Loucy (cell line): ENCODE results near the gene PDZD4.

ENCODE experiments used
- H2AFZ ChIP-seq: fragments of 200-600 bp; sonication (generic); 2 replicates; pipeline ENCODE4 v1.6.0; 2016; ENCODE audit warnings: antibody characterized with exemption, mild to moderate bottlenecking, low read length, moderate library complexity
- H3F3A ChIP-seq: fragments of 200-600 bp; 2 replicates; pipeline ENCODE4 v1.6.0; 2016; ENCODE audit warnings: antibody characterized with exemption, low read depth, mild to moderate bottlenecking
- H3K27me3 ChIP-seq: fragments of 200-600 bp; sonication (generic); 2 replicates; pipeline ENCODE4 v1.6.1; 2014; ENCODE audit warnings: low read length, mild to moderate bottlenecking; ENCODE audit not compliant: insufficient read depth, poor library complexity, severe bottlenecking
- H3K36me3 ChIP-seq: fragments of 200-600 bp; sonication (generic); 2 replicates; pipeline ENCODE4 v1.6.1; 2016; ENCODE audit warnings: low read length; ENCODE audit not compliant: insufficient read depth
- H3K4me1 ChIP-seq: fragments of 200-600 bp; sonication (generic); 2 replicates; pipeline ENCODE4 v1.5.1; 2014; ENCODE audit warnings: low read length, mild to moderate bottlenecking; ENCODE audit not compliant: insufficient read depth, poor library complexity, severe bottlenecking
- H3K4me2 ChIP-seq: fragments of 200-600 bp; sonication (generic); 2 replicates; pipeline ENCODE4 v1.6.0; 2014; ENCODE audit warnings: antibody characterized with exemption, low read length, low read depth, mild to moderate bottlenecking; ENCODE audit not compliant: poor library complexity, severe bottlenecking
- H3K4me3 ChIP-seq: fragments of 200-600 bp; sonication (generic); 2 replicates; pipeline ENCODE4 v1.5.1; 2014; ENCODE audit warnings: low read length, mild to moderate bottlenecking, mixed read lengths; ENCODE audit not compliant: poor library complexity, severe bottlenecking
- H3K79me2 ChIP-seq: fragments of 200-600 bp; sonication (generic); 2 replicates; pipeline ENCODE4 v1.6.1; 2014; ENCODE audit warnings: low read length; ENCODE audit not compliant: insufficient read depth
- H3K9ac ChIP-seq: fragments of 200-600 bp; sonication (generic); 2 replicates; pipeline ENCODE4 v1.6.0; 2014; ENCODE audit warnings: mild to moderate bottlenecking, low read depth, low read length, moderate library complexity; ENCODE audit not compliant: poor library complexity, severe bottlenecking
- H3K9me2 ChIP-seq: fragments of 200-600 bp; sonication (generic); replicated peaks from 2 replicates; pipeline ENCODE4 v1.6.1; 2016; ENCODE audit warnings: low read depth, low read length, mixed read lengths
- H3K9me3 ChIP-seq: fragments of 200-600 bp; sonication (generic); 2 replicates; pipeline ENCODE4 v1.6.1; 2014; ENCODE audit warnings: mild to moderate bottlenecking, antibody characterized with exemption, low read length, low read depth; ENCODE audit not compliant: insufficient read depth
- H4K20me1 ChIP-seq: fragments of 200-600 bp; sonication (generic); 2 replicates; pipeline ENCODE4 v1.6.0; 2014; ENCODE audit warnings: antibody characterized with exemption, low read length, mild to moderate bottlenecking; ENCODE audit not compliant: insufficient read depth, poor library complexity, severe bottlenecking
- EZH2phosphoT487 ChIP-seq: fragments of 200-600 bp; IDR thresholded peaks from 2 replicates; pipeline ENCODE4 v1.6.1; 2018; ENCODE audit warnings: antibody characterized with exemption, mild to moderate bottlenecking, moderate library complexity, borderline replicate concordance
- TF ChIP-seq, protein P1 (sequence below): fragments of 200-600 bp; sonication (generic); conservative IDR thresholded peaks from 2 replicates; pipeline ENCODE4 v1.5.1; 2014; ENCODE audit warnings: mild to moderate bottlenecking, antibody characterized with exemption, low read length

PDZD4 gene

DNA sequence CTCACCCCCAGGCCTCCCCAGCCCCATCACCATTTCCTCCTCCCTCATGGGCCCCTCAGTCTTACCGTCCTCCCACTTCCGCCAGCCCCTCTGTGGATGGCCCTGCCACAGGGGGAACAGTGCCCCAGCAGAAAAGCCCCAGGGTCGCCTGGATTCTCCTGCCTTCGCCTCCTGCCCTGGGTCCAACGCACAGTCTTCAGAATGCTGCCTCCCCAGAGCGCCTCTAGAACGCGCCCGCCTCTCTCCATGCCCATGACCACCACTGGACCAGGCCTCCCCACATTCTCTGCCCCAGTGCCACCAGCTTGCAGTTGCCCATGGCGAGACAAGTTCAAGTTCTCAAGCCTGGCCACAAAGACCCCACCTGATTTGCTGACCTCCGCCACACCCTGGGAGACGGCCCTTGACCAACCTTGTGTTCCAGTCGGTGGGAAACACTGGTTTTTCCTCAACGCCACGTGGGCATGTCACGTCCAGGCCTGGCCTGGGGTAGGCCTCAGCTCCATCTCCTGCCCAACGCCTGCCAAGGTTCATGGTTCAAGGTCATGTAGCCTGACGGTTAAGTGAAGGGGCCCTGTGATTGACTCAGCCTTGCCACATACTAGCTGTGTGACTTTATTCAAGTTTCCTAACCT lies 66.9 kb downstream of the PDZD4 start:
- Histone ChIP-seq H3K4me2 (no peak overlapping the region), H3F3A (no peaks in the 10 kb centered on the region)
- TF ChIP-seq EZH2phosphoT487: no peak
- TF ChIP-seq, protein P1, sequence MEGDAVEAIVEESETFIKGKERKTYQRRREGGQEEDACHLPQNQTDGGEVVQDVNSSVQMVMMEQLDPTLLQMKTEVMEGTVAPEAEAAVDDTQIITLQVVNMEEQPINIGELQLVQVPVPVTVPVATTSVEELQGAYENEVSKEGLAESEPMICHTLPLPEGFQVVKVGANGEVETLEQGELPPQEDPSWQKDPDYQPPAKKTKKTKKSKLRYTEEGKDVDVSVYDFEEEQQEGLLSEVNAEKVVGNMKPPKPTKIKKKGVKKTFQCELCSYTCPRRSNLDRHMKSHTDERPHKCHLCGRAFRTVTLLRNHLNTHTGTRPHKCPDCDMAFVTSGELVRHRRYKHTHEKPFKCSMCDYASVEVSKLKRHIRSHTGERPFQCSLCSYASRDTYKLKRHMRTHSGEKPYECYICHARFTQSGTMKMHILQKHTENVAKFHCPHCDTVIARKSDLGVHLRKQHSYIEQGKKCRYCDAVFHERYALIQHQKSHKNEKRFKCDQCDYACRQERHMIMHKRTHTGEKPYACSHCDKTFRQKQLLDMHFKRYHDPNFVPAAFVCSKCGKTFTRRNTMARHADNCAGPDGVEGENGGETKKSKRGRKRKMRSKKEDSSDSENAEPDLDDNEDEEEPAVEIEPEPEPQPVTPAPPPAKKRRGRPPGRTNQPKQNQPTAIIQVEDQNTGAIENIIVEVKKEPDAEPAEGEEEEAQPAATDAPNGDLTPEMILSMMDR: no peak

DNA sequence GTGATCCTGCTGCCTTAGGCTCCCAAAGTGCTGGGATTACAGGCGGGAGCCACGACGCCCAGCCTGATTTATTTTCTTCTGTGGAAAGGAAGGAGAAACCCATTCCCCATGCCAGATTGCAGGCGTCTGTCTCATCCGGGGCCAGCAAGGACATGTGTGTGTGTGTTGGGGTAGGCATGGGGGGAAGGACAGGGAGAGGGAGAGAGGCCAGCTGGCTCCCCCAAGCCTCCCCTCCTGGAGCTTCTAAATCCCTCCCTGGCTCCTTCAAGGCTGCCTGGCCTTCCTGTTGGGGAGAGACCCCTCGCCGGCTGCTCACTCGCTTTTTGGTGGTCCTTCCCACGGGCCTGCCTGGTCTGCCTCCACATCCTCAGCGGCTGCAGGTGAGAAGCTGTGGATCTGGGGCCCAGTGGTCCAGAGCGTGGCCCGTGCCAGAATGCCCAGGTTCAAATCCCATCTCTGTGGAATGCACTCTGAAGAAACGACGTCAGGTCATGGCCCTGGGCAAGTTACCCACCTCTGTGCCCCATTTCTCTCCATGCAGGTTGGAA lies 67.6 kb downstream of the PDZD4 start:
- no peak overlapping the region for H3K4me2 ChIP-seq
- H3K27me3 ChIP-seq: no peaks in the 10 kb centered on the region
- H3K4me3 ChIP-seq: no peak overlapping the region
- no peaks in the 10 kb centered on the region for H3K36me3 ChIP-seq
- H3K9me3 ChIP-seq: no peaks in the 10 kb centered on the region
- H3F3A ChIP-seq: no peaks in the 10 kb centered on the region
- no peak for TF ChIP-seq EZH2phosphoT487
- TF ChIP-seq, protein P1: no peak
- H3K9me2 ChIP-seq: no peaks in the 10 kb centered on the region
- H4K20me1 ChIP-seq: no peaks in the 10 kb centered on the region
- peaks cover 4% of the 10 kb centered on the region for H3K4me1 ChIP-seq
- H3K79me2 ChIP-seq: no peaks in the 10 kb centered on the region
- no peak overlapping the region for H3K9ac ChIP-seq
- no peak overlapping the region for H2AFZ ChIP-seq

More for the DNA sequence above, 66.9 kb downstream of the PDZD4 start:
- Histone ChIP-seq H3K4me1 (peaks cover 4% of the 10 kb centered on the region), H3K9ac (no peak overlapping the region), H3K4me3 (no peak overlapping the region), H3K9me2 (no peaks in the 10 kb centered on the region), H4K20me1 (no peaks in the 10 kb centered on the region), H2AFZ (no peak overlapping the region), H3K27me3 (no peaks in the 10 kb centered on the region), H3K36me3 (no peaks in the 10 kb centered on the region), H3K9me3 (no peaks in the 10 kb centered on the region), H3K79me2 (no peaks in the 10 kb centered on the region)

DNA sequence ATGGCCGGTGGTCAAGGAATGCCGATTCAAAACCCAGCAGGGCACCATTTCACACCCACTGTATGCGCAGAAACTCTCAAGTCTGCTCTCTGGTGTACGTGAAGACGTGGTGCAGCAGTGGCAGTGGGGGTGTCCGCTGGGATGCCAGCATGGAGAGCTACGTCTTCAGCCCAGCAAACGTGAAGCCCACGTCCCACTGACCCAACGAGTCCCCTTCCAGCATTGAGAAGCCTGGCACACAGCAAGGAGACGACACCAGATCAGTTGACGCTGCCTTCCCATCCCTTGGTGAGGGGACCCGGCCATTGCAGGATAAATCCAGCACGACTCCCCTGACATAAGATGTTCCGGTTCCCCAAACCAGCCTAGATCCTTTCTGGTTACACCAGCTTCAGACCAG lies 68.5 kb downstream of the PDZD4 start:
- no peaks in the 10 kb centered on the region for H3K79me2 ChIP-seq
- no peaks in the 10 kb centered on the region for H3K9me3 ChIP-seq
- H3K9ac ChIP-seq: no peak overlapping the region
- H4K20me1 ChIP-seq: no peaks in the 10 kb centered on the region
- no peaks in the 10 kb centered on the region for H3K36me3 ChIP-seq
- H3K4me1 ChIP-seq: peaks cover 3% of the 10 kb centered on the region
- H3K4me2 ChIP-seq: no peak overlapping the region
- no peak overlapping the region for H2AFZ ChIP-seq
- H3K9me2 ChIP-seq: no peaks in the 10 kb centered on the region
- H3K27me3 ChIP-seq: no peaks in the 10 kb centered on the region
- TF ChIP-seq, protein P1: no peak
- TF ChIP-seq EZH2phosphoT487: no peak
- no peak overlapping the region for H3K4me3 ChIP-seq
- H3F3A ChIP-seq: no peaks in the 10 kb centered on the region
